NCI-H345 (cell line): Measurements from ENCODE around the gene ANXA2R.
"Not testable (repeated sequence)": the region's sequence is repeated elsewhere in the genome, so short reads cannot be mapped to it uniquely, and the experiment has no call there.

ENCODE experiments used
- DNase-seq: peaks from one replicate; lab custom pipeline; 2025; lab: John Stamatoyannopoulos, UW

ANXA2R gene

GRCh38 chr5:43033841-43034590 is 6.1 kb downstream of the ANXA2R start:
- DNase-seq: no peak

GRCh38 chr5:43027054-43027785 is 12.9 kb downstream of the ANXA2R start:
- DNase-seq: no peak

GRCh38 chr5:43025184-43025950 is 14.8 kb downstream of the ANXA2R start:
- DNase-seq: not testable (repeated sequence)

- DNase-seq: no peak
Measured at GRCh38 chr5:43024217-43024616, 15.9 kb downstream of the ANXA2R start.

GRCh38 chr5:43021151-43021550 is 19.0 kb downstream of the ANXA2R start:
- no peak for DNase-seq

GRCh38 chr5:43020399-43020746 is 19.7 kb downstream of the ANXA2R start:
- peak; percentile 45 for DNase-seq

GRCh38 chr5:43019614-43020398 is 20.3 kb downstream of the ANXA2R start:
- DNase-seq: peak; percentile 69

- no peak for DNase-seq
Measured at GRCh38 chr5:43019291-43019613, 20.9 kb downstream of the ANXA2R start.

- no peak for DNase-seq
Measured at GRCh38 chr5:43017428-43017815, 22.7 kb downstream of the ANXA2R start.

GRCh38 chr5:43016217-43016779 is 23.8 kb downstream of the ANXA2R start:
- no peak for DNase-seq

GRCh38 chr5:43014522-43014921 is 25.6 kb downstream of the ANXA2R start:
- no peak for DNase-seq

GRCh38 chr5:43010935-43011315 is 29.2 kb downstream of the ANXA2R start:
- DNase-seq: peak; percentile 69

GRCh38 chr5:43008363-43009153 is 31.6 kb downstream of the ANXA2R start:
- DNase-seq: peak; percentile 95

GRCh38 chr5:43007911-43008362 is 32.2 kb downstream of the ANXA2R start:
- DNase-seq: peak; percentile 80

GRCh38 chr5:43007246-43007910 is 32.7 kb downstream of the ANXA2R start:
- peak; percentile 88 for DNase-seq

GRCh38 chr5:43006424-43007202 is 33.5 kb downstream of the ANXA2R start:
- no peak for DNase-seq

- no peak for DNase-seq
Measured at GRCh38 chr5:43005031-43005430, 35.1 kb downstream of the ANXA2R start.

GRCh38 chr5:43001748-43002147 is 38.4 kb downstream of the ANXA2R start:
- DNase-seq: no peak

GRCh38 chr5:43000914-43001313 is 39.2 kb downstream of the ANXA2R start:
- no peak for DNase-seq
